NCI-H82 treated with DMSO at 0.1 percent for 48 hours (cell line): ENCODE measurements around the gene RHBG.
"Not testable (repeated sequence)": the region's sequence is repeated elsewhere in the genome, so short reads cannot be mapped to it uniquely, and the experiment has no call there.

Experiments
- DNase-seq: peaks from one replicate; lab custom pipeline; 2025; ENCODE audit not compliant: unreplicated experiment; lab: John Stamatoyannopoulos, UW

Gene RHBG, protein sequence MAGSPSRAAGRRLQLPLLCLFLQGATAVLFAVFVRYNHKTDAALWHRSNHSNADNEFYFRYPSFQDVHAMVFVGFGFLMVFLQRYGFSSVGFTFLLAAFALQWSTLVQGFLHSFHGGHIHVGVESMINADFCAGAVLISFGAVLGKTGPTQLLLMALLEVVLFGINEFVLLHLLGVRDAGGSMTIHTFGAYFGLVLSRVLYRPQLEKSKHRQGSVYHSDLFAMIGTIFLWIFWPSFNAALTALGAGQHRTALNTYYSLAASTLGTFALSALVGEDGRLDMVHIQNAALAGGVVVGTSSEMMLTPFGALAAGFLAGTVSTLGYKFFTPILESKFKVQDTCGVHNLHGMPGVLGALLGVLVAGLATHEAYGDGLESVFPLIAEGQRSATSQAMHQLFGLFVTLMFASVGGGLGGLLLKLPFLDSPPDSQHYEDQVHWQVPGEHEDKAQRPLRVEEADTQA

DNA sequence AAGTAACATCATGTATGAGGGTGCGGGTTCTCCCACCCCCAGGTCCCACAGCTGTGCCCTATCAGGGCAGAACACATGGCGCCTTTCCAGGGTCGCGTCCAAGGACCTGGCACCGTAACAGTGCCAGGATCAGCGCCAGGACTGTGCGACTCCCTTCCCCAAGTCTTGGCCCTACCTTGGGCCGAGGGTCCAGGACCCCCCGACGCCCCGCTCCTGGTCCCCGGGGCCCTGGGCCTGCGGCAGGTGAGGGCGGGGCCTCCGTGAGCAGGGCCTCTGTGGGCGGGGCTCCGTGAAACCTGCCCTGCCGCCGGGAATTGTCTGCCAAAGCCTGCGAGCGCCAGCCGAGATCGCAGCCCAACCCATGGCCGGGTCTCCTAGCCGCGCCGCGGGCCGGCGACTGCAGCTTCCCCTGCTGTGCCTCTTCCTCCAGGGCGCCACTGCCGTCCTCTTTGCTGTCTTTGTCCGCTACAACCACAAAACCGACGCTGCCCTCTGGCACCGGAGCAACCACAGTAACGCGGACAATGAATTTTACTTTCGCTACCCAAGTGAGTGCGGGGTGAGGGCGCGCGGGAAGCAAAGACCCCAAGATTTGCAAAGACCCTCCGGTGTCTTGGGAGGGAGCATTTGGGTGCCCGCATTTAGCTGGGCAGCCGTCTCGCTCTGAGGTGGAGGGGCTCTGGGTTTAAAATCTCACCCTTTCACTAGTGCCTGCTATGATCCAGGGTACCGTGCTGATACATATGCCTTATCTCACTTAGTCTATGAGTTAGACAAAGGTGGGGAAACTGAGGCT, at the start of gene RHBG:
Gene RHBG, plus strand, starts transcription at position 323 of the 796 bp plus-strand sequence. Its CDS starts 39 bp downstream, at position 362.
- DNase-seq, result no peak

DNA sequence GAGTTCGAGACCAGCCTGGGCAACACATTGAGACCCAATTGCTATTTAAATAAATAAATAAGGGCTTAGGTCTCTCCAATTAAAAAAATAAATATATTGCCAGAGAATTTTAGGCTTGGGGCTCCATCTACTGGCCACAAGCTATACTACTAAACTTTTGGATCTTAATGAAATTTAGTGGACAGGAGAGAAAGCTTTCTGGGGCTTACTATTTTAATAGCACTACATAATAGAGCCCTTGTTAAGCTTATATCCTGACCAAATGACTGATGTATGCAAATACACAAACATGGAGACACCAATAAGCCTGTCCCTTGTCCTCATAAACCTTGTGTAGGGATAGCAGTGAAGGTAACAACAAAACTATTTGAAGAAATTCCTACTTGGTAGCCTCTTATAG, 49.3 kb upstream of the RHBG start:
- no peak for DNase-seq

GRCh38 chr1:156320560-156320959, 48.5 kb upstream of the RHBG start:
- no peak for DNase-seq

DNA sequence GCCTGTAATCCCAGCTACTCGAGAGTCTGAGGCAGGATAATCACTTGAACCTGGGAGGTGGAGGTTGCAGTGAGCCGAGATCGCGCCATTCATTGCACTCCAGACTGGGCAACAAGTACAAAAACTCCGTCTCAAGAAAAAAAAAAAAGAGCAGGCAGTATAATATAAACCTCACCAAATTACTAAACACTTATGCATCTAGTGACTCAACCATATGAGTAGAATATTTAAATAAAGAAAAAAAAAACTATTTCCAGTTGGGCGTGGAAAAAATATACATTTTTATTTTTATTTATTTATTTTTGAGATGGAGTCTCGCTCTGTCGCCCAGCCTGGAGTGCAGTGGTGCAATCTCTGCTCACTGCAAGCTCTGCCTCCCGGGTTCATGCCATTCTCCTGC, 45.8 kb upstream of the RHBG start:
- not testable (repeated sequence) for DNase-seq

DNA sequence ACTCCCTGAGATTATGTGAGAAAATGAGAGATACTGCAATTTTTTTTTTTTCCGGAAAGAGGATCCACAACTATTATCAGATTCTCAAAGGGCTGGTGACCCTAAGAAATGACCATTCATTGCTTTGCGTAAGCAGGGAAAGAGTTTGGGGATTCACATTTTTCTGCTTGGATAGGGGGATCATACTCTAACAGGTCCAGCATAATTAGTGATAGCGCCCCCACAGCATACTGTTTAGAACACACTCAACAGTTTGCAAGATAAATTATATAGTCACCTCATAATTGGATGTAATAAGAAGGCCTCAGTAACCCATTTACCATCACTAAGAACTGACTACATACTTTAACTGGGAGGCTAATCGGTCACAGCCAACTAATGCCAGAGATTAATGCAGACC, 32.8 kb upstream of the RHBG start:
- peak; percentile 96 for DNase-seq

- DNase-seq, result no peak
These were observed 31.7 kb upstream of the RHBG start for GRCh38 chr1:156337052-156337887.

GRCh38 chr1:156337888-156338179, 31.2 kb upstream of the RHBG start:
- DNase-seq, result no peak

DNA sequence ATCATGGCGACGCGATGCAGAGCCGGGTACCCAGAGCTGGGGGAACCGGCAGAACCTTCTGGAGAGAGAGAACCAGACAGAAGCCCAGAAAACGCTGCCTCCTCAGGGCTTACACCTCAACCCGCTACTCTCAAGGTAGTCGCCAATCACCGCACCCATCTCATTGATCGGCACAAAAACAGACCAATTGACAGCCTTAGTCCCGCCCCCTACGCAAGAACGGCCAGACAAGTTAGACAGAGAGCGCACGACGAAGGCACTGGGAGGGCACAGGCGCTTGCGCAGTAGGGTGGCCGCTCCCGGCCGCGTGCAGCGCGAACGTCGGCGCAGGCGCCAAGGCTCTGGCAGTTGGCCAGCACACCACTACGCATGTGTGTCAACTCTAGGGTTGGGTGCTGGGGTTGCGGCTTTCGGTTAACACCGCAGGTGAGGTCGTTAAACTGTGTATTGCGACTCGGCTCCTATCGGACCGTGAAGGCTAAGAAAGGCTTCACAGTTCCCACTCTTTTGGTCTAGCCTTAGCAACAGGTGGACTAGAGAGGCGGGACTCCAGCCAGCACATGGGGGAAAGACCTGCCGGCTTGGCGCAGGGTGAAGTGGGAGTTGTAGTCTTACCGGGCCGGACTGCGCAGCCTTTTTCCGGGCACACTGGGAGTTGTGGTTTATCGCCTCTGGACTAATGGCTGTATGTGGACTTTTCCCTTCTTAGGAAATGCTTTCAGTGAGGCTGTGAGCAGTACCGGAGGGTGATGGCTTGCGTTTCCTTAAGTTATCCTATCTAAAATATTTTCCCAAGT, 30.6 kb upstream of the RHBG start, which contains the start of the genes CCT3 and TSACC:
Gene CCT3, minus strand, starts transcription at position 113 of the 797 bp plus-strand sequence. Its CDS starts 108 bp downstream, at position 5.
Gene TSACC, plus strand, starts transcription at position 347 of the 797 bp plus-strand sequence. CDS start 1,232 bp downstream, outside the sequence.
- DNase-seq, result peak; percentile 100

GRCh38 chr1:156342166-156342955, 26.6 kb upstream of the RHBG start:
- no peak for DNase-seq

DNA sequence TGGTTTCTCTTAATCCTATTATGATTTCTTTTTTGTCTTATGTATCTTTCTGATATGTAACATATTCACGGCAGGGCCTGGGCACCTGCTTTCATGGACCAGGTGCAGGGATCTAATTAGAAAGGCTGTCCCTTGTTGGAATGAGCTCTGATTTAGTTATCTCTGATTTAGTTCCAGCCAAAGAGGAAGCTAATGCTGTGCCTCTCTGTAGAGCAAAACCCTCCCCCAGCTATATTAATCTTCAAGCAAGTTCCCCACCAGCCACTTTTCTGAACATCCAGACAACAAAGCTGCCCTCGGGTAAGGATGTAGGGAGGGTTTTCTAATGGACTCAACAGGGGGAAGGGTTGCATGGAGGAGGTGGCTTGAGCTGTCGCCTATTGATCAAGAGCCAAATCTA, 24.6 kb upstream of the RHBG start:
- DNase-seq, result peak; percentile 98

- DNase-seq, result not testable (repeated sequence)
These were observed 23.0 kb upstream of the RHBG start for GRCh38 chr1:156346035-156346434.

DNA sequence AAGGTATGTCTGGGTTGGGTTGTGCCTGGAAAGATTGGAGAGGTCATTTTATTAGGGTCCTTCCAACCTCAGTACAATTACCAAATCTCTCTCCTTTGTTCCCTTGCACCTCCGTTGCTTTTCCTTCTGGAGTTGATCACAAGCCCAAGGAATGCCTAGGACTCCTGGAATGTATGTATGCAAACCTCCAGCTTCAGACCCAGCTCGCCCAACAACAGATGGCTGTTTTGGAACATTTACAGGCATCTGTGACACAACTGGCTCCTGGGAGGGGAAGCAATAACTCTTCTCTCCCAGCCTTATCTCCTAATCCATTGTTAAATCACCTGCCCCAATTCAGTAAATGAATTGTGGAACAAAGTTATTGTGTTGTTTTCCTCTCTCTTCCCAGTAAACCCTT, 22.4 kb upstream of the RHBG start:
- peak; percentile 77 for DNase-seq

GRCh38 chr1:156347331-156347730, 21.7 kb upstream of the RHBG start:
- no peak for DNase-seq

- not testable (repeated sequence) for DNase-seq
These were observed 16.5 kb upstream of the RHBG start for GRCh38 chr1:156352481-156352880.

- no peak for DNase-seq
These were observed 12.6 kb upstream of the RHBG start for GRCh38 chr1:156356262-156356874.

- peak; percentile 66 for DNase-seq
These were observed 12.0 kb upstream of the RHBG start for GRCh38 chr1:156356875-156357534.

DNA sequence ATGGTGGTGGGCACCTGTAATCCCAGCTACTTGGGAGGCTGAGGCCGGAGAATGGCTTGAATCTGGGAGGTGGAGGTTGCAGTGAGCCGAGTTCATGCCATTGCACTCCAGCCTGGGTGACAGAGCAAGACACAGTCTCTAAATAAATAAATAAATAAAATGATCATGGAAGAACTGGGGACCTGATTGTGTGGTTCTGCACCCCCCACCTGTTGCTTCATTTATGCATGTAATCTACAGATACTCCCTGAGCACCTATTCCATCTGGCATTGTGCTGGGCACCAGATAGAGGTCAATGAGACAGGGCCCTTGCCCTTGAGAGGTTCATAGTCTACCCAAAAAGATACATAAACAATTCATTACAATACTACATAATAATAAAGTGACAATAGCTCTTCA, 11.0 kb upstream of the RHBG start:
- no peak for DNase-seq

- no peak for DNase-seq
These were observed 10.4 kb upstream of the RHBG start for GRCh38 chr1:156358641-156359040.

GRCh38 chr1:156359249-156359648, 9.8 kb upstream of the RHBG start:
- no peak for DNase-seq
